WTC11 (cell line): ENCODE results near the gene RBM19.

Source experiments
- ATF3 ChIP-seq: sonication (generic); formaldehyde crosslinking; conservative IDR thresholded peaks from 2 replicates; pipeline ENCODE4 v1.8.1; 2022; ENCODE audit warnings: mild to moderate bottlenecking, missing genetic modification reagents
- CTCF ChIP-seq: fragments of 200-600 bp; IDR thresholded peaks from 2 replicates; pipeline ENCODE4 v1.8.0; 2022; ENCODE audit warnings: antibody characterized with exemption
- E2F4 ChIP-seq: sonication (generic); formaldehyde crosslinking; IDR thresholded peaks from 2 replicates; pipeline ENCODE4 v1.8.1; 2022; ENCODE audit warnings: low read depth, mild to moderate bottlenecking, moderate library complexity, missing genetic modification reagents, borderline replicate concordance
- FOXJ3 ChIP-seq: sonication (generic); formaldehyde crosslinking; IDR thresholded peaks from 2 replicates; pipeline ENCODE4 v1.9.0; 2021; ENCODE audit warnings: missing genetic modification reagents, mild to moderate bottlenecking, borderline replicate concordance
- GABPB1 ChIP-seq: sonication (generic); formaldehyde crosslinking; IDR thresholded peaks from 2 replicates; pipeline ENCODE4 v1.8.1; 2023; ENCODE audit warnings: mild to moderate bottlenecking, missing genetic modification reagents
- MAX ChIP-seq: sonication (generic); formaldehyde crosslinking; IDR thresholded peaks from 2 replicates; pipeline ENCODE4 v1.8.0; 2022; ENCODE audit warnings: mild to moderate bottlenecking, missing genetic modification reagents
- MXD4 ChIP-seq: fragments of 250-450 bp; sonication (Bioruptor Pico); IDR thresholded peaks from 2 replicates; pipeline ENCODE4 v1.8.0; 2021; ENCODE audit warnings: mild to moderate bottlenecking, moderate library complexity, borderline replicate concordance
- NFYB ChIP-seq: sonication (generic); formaldehyde crosslinking; conservative IDR thresholded peaks from 2 replicates; pipeline ENCODE4 v1.8.0; 2022; ENCODE audit warnings: low read depth, missing genetic modification reagents
- NR2C2 ChIP-seq: sonication (generic); formaldehyde crosslinking; IDR thresholded peaks from 2 replicates; pipeline ENCODE4 v1.8.0; 2022; ENCODE audit warnings: mild to moderate bottlenecking, missing genetic modification reagents
- SP1 ChIP-seq: sonication (generic); formaldehyde crosslinking; conservative IDR thresholded peaks from 2 replicates; pipeline ENCODE4 v1.8.1; 2022; ENCODE audit warnings: missing genetic modification reagents
- TEAD4 ChIP-seq: sonication (generic); formaldehyde crosslinking; IDR thresholded peaks from 2 replicates; pipeline ENCODE4 v1.8.0; 2022; ENCODE audit warnings: mild to moderate bottlenecking, missing genetic modification reagents
- ZNF416 ChIP-seq: fragments of 250-450 bp; sonication (Bioruptor Pico); IDR thresholded peaks from 2 replicates; pipeline ENCODE4 v1.9.0; 2021; ENCODE audit warnings: mild to moderate bottlenecking, inconsistent platforms
- TF ChIP-seq, protein P1 (sequence below): sonication (generic); formaldehyde crosslinking; IDR thresholded peaks from 2 replicates; pipeline ENCODE4 v1.8.1; 2023; ENCODE audit warnings: mild to moderate bottlenecking, moderate library complexity, missing genetic modification reagents

DNA sequence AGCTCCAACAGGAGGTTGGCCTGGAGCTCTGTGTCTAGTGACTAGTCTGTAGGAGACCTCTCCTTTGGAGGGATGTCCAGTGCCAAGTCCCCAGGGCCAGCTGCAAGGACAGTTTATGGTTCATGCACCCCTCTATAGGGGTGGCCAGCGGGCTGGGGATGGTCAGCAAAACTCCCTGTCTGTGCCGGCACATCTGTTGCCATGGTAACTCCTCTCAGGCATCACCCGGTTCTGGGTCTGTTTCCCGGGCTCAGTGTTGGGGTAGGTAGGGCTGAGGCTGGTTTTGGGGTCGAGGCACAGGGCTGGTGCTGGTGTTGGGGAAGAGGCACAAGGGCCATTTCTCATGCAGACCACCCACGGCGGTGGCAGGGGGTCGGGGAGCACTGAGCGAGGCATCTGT lies 196.8 kb downstream of the RBM19 start:
- TF ChIP-seq CTCF (no peak), ATF3 (no peak), TEAD4 (no peak), NFYB (CRISPR knock-in tag) (no peak), NR2C2 (no peak), MAX (CRISPR knock-in tag) (no peak), ZNF416 (CRISPR knock-in tag) (no peak), GABPB1 (no peak), E2F4 (no peak), MXD4 (CRISPR knock-in tag) (no peak), SP1 (CRISPR knock-in tag) (no peak), FOXJ3 (CRISPR knock-in tag) (no peak)
- TF ChIP-seq, protein P1, sequence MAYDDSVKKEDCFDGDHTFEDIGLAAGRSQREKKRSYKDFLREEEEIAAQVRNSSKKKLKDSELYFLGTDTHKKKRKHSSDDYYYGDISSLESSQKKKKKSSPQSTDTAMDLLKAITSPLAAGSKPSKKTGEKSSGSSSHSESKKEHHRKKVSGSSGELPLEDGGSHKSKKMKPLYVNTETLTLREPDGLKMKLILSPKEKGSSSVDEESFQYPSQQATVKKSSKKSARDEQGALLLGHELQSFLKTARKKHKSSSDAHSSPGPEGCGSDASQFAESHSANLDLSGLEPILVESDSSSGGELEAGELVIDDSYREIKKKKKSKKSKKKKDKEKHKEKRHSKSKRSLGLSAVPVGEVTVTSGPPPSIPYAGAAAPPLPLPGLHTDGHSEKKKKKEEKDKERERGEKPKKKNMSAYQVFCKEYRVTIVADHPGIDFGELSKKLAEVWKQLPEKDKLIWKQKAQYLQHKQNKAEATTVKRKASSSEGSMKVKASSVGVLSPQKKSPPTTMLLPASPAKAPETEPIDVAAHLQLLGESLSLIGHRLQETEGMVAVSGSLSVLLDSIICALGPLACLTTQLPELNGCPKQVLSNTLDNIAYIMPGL: no peak
